Lower lobe of right lung (tissue), 2 donors: ENCODE data around the gene SLC6A13. TPM values are rescaled to one million over a fixed set of nuclear protein-coding genes. Genes with fewer than 3 reads are reported as not detected.

Experiments
- ATAC-seq, 2 donors: fragments of 200-7000 bp; cut with Tn5 transposase; one replicate each; pipeline ENCODE4 v1.9.1; 2020 to 2022; ENCODE audit warnings: mild to moderate bottlenecking in 2 of 2, moderate library complexity in 2 of 2
- DNase-seq: peaks from one replicate; pipeline ENCODE4 v3.0.0-alpha.2; 2020
- H3K27ac ChIP-seq: fragments of 200-600 bp; one replicate; pipeline ENCODE4 v1.8.0; 2022
- H3K27me3 ChIP-seq: fragments of 200-600 bp; one replicate; pipeline ENCODE4 v1.8.0; 2022; ENCODE audit warnings: low read depth
- H3K36me3 ChIP-seq: fragments of 200-600 bp; one replicate; pipeline ENCODE4 v1.8.0; 2022; ENCODE audit warnings: mild to moderate bottlenecking
- H3K4me1 ChIP-seq: fragments of 200-600 bp; one replicate; pipeline ENCODE4 v1.8.0; 2022
- H3K4me3 ChIP-seq: fragments of 200-600 bp; one replicate; pipeline ENCODE4 v1.8.0; 2022; ENCODE audit warnings: mild to moderate bottlenecking
- H3K9me3 ChIP-seq: fragments of 200-600 bp; one replicate; pipeline ENCODE4 v1.8.0; 2022
- CTCF ChIP-seq: fragments of 200-600 bp; IDR thresholded peaks from one replicate; pipeline ENCODE4 v1.8.0; 2022; ENCODE audit warnings: antibody characterized with exemption, mild to moderate bottlenecking
- intact Hi-C: fragments of 100-400 bp; cut with DNase I; formaldehyde crosslinking; loops from one replicate; pipeline ENCODE4 v1.11.0; 2022
- total RNA-seq: library from RNA; stranded (reverse); fragmentation: NEBNext Ultra II Directional; extraction: Animal tissue kit (Norgen Biotek cat#: 25700); gene quantifications from one replicate; pipeline ENCODE4 v1.2.1, GENCODE V29; 2021
- donor health status: DM: no; HTN: yes; CAD: no; lungs with severe emphysema.

Gene SLC6A13
- total RNA-seq, 1 donor from 2014 or later = 5.0 TPM

DNA sequence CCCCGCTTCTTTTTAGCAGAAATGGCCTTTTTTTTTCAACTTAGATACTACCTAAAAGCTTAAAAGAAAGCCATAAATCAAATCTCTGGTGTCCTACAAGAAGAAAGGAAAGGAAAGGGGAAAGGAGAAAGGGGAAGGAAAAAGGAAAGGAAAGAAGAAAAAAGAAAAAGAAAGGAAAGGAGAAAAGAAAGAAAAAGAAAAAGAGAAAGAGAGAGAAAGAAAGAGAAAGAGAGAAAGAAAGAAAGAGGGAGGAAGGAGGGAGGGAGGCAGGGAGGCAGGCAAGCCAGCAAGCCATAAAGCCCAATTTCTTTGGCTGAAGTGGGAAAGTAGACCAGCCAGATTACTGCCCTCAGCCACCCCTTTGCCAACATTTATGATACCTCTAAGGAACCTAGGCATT, 32.5 kb upstream of the SLC6A13 start:
- TF ChIP-seq CTCF = no peak
- H3K36me3 ChIP-seq = peaks cover 80% of the 10 kb centered on the region
- no peak overlapping the region for H3K4me3 ChIP-seq
- no peaks in the 10 kb centered on the region for H3K27me3 ChIP-seq
- intact Hi-C loops = no loop called here
- H3K4me1 ChIP-seq = no peaks in the 10 kb centered on the region
- H3K27ac ChIP-seq = no peak overlapping the region
- no peak for DNase-seq
- no peak for ATAC-seq
- H3K9me3 ChIP-seq = no peaks in the 10 kb centered on the region

- H3K36me3 ChIP-seq = peaks cover 92% of the 10 kb centered on the region
- no peak overlapping the region for H3K27ac ChIP-seq
- H3K27me3 ChIP-seq = no peaks in the 10 kb centered on the region
- no peaks in the 10 kb centered on the region for H3K4me1 ChIP-seq
- no peak for ATAC-seq
- no peak for DNase-seq
- intact Hi-C loops = no loop called here
- H3K4me3 ChIP-seq = no peak overlapping the region
- no peak for TF ChIP-seq CTCF
- no peaks in the 10 kb centered on the region for H3K9me3 ChIP-seq
These were observed 30.6 kb upstream of the SLC6A13 start for GRCh38 chr12:293199-293598.

GRCh38 chr12:292186-292585, 29.6 kb upstream of the SLC6A13 start:
- DNase-seq = no peak
- peaks cover 84% of the 10 kb centered on the region for H3K36me3 ChIP-seq
- no peaks in the 10 kb centered on the region for H3K9me3 ChIP-seq
- no peak for ATAC-seq
- H3K27ac ChIP-seq = no peak overlapping the region
- H3K4me3 ChIP-seq = no peak overlapping the region
- no peaks in the 10 kb centered on the region for H3K27me3 ChIP-seq
- H3K4me1 ChIP-seq = no peaks in the 10 kb centered on the region
- TF ChIP-seq CTCF = no peak
- intact Hi-C loops = no loop called here

- no peak for TF ChIP-seq CTCF
- Histone ChIP-seq H3K36me3 (peaks cover 84% of the 10 kb centered on the region), H3K9me3 (no peaks in the 10 kb centered on the region), H3K27me3 (no peaks in the 10 kb centered on the region), H3K4me3 (no peak overlapping the region), H3K27ac (no peak overlapping the region), H3K4me1 (no peaks in the 10 kb centered on the region)
- intact Hi-C loops = no loop called here
- ATAC-seq (no peak), DNase-seq (no peak)
These were observed 28.6 kb upstream of the SLC6A13 start for GRCh38 chr12:291153-291723.

GRCh38 chr12:288687-289086, 26.1 kb upstream of the SLC6A13 start:
- H3K27ac ChIP-seq = no peak overlapping the region
- H3K4me1 ChIP-seq = no peaks in the 10 kb centered on the region
- intact Hi-C loops = no loop called here
- no peak overlapping the region for H3K4me3 ChIP-seq
- no peaks in the 10 kb centered on the region for H3K27me3 ChIP-seq
- no peaks in the 10 kb centered on the region for H3K9me3 ChIP-seq
- ATAC-seq = no peak
- DNase-seq = no peak
- peaks cover 83% of the 10 kb centered on the region for H3K36me3 ChIP-seq
- TF ChIP-seq CTCF = no peak
